Spleen (tissue), 7 donors: Measurements from ENCODE around the gene MEG3.

ENCODE experiments used
- CTCF ChIP-seq, 11 experiments: fragments of 200-600 bp in 7 of 11; fragments of 450-650 bp in 4 of 11; sonication (generic) in 4 of 11; IDR thresholded peaks in 8 of 11; conservative IDR thresholded peaks in 3 of 11; 1 replicate in 7 of 11; 2 replicates in 4 of 11; pipeline versions ENCODE4 v1.4.0 to v1.8.0; 2016 to 2021; ENCODE audit warnings: antibody characterized with exemption in 11 of 11, inconsistent platforms in 4 of 11, mild to moderate bottlenecking in 1 of 11
- POLR2A ChIP-seq, 3 donors: fragments of 450-650 bp; IDR thresholded peaks; one replicate each; pipeline ENCODE4 v1.5.1; 2017; ENCODE audit warnings: antibody characterized with exemption in 3 of 3, mild to moderate bottlenecking in 1 of 3
- donor health status: DM: no; HTN: no; CAD: no; lungs with moderate emphysema.
- donor health status: DM: no; HTN: no; CAD: no.
- donor health status: DM: no; HTN: no; CAD: no.

GRCh38 chr14:100909439-100909838 is 83.5 kb downstream of the MEG3 start:
- TF ChIP-seq CTCF (IDR thresholded peaks at IDR 0.05 in 8 of 11, conservative IDR thresholded peaks at IDR 0.05 in 3 of 11) (no peak), POLR2A (IDR thresholded peaks at IDR 0.05) (no peak)
